OCI-LY3 (cell line): ENCODE measurements around the gene RPS4Y1.

Experiments used
- EZH2phosphoT487 ChIP-seq: fragments of 200-600 bp; shearing (Covaris generic); IDR thresholded peaks from 2 replicates; pipeline ENCODE4 v1.6.1; 2018; ENCODE audit warnings: antibody characterized with exemption, mixed run types, low read depth
- TF ChIP-seq, protein P1 (sequence below): fragments of 200-600, 300-600 bp; sonication (generic); IDR thresholded peaks from 2 replicates; pipeline ENCODE4 v1.5.1; 2014; ENCODE audit warnings: antibody characterized with exemption, low read length, low read depth

DNA sequence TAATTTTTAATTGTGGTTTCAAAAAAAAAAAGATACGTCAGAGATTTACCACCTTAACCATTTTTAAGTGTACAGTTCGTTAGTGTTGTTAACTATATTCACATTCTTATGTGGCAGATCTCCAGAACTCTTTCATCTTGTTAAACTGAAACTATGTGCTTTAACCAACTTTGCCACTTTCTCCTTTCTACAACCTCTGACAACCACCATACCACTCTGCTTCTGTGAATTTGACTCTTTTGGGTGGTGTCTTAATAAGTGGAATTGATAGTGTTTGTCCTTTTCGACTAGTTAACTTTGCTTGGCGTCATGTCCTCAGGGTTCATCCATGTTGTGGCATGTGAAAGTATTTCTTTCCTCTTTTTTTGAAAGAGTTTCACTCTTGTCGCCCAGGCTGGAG is 15.7 kb downstream of the RPS4Y1 start:
- TF ChIP-seq, protein P1, sequence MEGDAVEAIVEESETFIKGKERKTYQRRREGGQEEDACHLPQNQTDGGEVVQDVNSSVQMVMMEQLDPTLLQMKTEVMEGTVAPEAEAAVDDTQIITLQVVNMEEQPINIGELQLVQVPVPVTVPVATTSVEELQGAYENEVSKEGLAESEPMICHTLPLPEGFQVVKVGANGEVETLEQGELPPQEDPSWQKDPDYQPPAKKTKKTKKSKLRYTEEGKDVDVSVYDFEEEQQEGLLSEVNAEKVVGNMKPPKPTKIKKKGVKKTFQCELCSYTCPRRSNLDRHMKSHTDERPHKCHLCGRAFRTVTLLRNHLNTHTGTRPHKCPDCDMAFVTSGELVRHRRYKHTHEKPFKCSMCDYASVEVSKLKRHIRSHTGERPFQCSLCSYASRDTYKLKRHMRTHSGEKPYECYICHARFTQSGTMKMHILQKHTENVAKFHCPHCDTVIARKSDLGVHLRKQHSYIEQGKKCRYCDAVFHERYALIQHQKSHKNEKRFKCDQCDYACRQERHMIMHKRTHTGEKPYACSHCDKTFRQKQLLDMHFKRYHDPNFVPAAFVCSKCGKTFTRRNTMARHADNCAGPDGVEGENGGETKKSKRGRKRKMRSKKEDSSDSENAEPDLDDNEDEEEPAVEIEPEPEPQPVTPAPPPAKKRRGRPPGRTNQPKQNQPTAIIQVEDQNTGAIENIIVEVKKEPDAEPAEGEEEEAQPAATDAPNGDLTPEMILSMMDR = no peak
- TF ChIP-seq EZH2phosphoT487 = no peak
